GM12801 (cell line): Measurements from ENCODE around the gene MORC2.

Experiments
- CTCF ChIP-seq: IDR thresholded peaks from one replicate; pipeline ENCODE4 v1.5.1; 2011; ENCODE audit warnings: control low read depth; ENCODE audit not compliant: insufficient read length; ENCODE audit errors: extremely low read depth

The MORC2 gene

DNA sequence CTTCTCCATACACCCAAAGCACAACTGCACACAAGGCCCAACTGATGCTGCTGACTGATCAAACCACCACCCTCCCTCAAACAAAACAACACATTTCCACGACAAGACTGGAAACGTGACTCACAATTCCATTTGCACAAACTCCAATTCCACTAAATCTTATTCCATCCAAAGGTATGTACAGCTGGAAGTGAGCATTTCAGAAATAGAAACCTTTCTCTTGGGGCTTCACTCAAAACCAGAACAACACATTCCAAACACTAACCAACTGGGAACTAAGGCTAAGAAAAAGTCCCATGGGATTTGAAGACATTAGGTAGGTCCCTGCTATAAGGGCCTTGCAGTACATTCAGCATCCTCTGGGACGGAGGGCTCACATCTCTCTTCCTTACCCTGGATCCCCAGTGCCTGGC is 19.6 kb downstream of the MORC2 start:
- no peak for TF ChIP-seq CTCF

DNA sequence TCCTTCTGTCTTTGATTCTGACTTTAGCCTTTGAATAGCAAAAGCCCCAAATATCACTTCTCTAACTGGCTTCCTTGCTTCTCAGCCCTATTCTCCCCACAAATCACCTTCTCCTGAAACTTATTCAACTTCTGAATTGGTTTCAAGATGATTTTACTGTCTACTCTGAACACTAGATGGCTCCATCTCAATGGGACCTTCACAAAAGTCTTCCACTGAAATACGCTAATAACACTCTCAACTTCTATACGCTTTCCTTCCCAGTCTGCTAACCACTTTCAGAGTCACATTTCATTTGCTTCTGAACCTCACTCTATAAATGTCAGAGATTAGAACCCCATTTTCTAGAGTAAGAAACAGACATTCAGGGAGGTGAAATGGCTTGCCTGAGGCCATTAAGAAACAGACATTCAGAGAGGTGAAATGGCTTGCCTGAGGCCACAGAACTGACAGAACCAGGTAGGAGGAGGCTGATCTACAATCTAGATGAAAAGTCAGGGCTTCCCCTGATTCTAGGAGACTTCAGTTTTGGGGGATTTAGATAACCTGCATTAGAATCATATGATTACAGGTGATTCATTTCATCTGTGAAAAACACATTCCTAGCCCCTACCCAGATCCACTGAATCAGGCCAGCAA is 20.6 kb downstream of the MORC2 start:
- no peak for TF ChIP-seq CTCF

- no peak for TF ChIP-seq CTCF
Measured at GRCh38 chr22:30947173-30947815, 21.3 kb downstream of the MORC2 start.

DNA sequence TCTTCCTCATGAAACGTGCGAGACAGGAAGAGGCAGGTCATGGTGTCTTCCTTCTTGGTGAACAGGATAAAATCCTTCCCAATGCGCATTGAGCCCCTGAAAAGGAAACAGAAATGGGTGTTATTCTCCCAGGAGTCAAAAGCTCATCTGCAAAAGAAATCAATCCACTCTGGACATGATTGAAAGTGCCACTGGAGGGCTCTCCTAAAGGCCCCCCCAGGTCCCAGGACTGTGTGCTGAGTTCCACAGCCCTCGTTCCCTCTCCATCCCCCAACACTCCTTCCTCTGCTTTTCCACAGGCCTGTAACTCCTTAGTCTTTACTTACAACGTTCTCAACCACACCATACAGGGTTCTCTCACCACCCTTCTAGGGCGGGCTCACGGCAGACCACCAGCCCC is 22.2 kb downstream of the MORC2 start:
- no peak for TF ChIP-seq CTCF

GRCh38 chr22:30945653-30946052 is 22.9 kb downstream of the MORC2 start:
- TF ChIP-seq CTCF = no peak

- no peak for TF ChIP-seq CTCF
Measured at GRCh38 chr22:30944986-30945385, 23.6 kb downstream of the MORC2 start.

DNA sequence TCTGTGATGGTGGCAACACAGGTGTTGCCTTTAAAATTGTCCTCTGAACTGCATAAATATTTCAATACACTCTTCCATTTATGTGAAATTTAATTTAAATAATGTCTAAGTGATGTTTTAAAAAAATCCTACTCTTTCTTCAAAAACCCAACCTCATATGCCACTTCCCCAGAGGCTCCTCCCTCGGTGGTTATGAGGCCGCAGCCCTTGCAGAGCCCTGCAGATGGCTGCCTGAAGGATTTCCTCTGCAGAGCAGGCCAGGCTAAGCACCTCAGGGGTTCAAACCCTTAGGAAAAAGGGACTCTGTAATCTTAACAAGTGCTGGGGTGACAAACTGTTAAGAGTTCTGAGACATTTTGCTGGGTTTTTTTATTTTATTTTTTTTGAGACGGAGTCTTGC is 25.2 kb downstream of the MORC2 start:
- TF ChIP-seq CTCF = no peak
